Transverse colon (tissue), 3 donors: Measurements from ENCODE around the gene PDE8A.

Source experiments
- CTCF ChIP-seq, 5 experiments: fragments of 200-600 bp in 3 of 5; fragments of 450-650 bp in 2 of 5; sonication (generic) in 3 of 5; IDR thresholded peaks; 1 replicate in 2 of 5; 2 replicates in 3 of 5; pipeline ENCODE4 v1.5.1; 2016 to 2017; ENCODE audit warnings: antibody characterized with exemption in 5 of 5, inconsistent platforms in 3 of 5, mild to moderate bottlenecking in 2 of 5, moderate library complexity in 1 of 5
- EP300 ChIP-seq: sonication (generic); formaldehyde crosslinking; IDR thresholded peaks from one replicate; pipeline ENCODE4 v1.6.1; 2017; ENCODE audit warnings: antibody characterized with exemption, low read depth

GRCh38 chr15:85035980-85036379, 54.3 kb downstream of the PDE8A start:
- TF ChIP-seq CTCF (IDR thresholded peaks at IDR 0.05) (no peak), EP300 (no peak)
